ENCODE data around the gene SHROOM4.

DNA sequence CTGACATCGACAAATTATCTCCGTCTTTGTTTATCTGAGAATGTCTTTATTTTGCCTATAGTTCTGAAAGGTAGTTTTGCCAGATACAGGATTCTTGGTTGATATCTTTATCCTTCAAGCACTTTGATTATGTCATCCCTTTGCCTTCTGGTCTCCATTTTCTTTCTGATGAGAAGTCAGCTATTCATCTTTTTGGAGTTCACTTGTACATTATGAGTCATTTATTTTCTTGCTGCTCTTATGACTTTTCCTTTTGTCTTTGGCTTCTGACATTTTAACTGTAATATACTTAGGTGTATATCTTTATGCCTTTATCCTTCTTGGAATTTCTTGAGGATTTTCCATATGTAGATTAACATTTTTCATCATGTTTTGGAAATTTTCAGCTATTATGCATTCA, 51.4 kb downstream of the SHROOM4 start:
- no peak for TF ChIP-seq POLR2A (IDR thresholded peaks at IDR 0.05)
- TF ChIP-seq, protein P1, sequence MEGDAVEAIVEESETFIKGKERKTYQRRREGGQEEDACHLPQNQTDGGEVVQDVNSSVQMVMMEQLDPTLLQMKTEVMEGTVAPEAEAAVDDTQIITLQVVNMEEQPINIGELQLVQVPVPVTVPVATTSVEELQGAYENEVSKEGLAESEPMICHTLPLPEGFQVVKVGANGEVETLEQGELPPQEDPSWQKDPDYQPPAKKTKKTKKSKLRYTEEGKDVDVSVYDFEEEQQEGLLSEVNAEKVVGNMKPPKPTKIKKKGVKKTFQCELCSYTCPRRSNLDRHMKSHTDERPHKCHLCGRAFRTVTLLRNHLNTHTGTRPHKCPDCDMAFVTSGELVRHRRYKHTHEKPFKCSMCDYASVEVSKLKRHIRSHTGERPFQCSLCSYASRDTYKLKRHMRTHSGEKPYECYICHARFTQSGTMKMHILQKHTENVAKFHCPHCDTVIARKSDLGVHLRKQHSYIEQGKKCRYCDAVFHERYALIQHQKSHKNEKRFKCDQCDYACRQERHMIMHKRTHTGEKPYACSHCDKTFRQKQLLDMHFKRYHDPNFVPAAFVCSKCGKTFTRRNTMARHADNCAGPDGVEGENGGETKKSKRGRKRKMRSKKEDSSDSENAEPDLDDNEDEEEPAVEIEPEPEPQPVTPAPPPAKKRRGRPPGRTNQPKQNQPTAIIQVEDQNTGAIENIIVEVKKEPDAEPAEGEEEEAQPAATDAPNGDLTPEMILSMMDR (IDR thresholded peaks at IDR 0.05): no peak

All from breast epithelium (tissue), 3 donors.